Measurements from ENCODE around the gene PP2D1.
"Not testable (repeated sequence)": the region's sequence is repeated elsewhere in the genome, so short reads cannot be mapped to it uniquely, and the experiment has no call there.

Gene PP2D1

DNA sequence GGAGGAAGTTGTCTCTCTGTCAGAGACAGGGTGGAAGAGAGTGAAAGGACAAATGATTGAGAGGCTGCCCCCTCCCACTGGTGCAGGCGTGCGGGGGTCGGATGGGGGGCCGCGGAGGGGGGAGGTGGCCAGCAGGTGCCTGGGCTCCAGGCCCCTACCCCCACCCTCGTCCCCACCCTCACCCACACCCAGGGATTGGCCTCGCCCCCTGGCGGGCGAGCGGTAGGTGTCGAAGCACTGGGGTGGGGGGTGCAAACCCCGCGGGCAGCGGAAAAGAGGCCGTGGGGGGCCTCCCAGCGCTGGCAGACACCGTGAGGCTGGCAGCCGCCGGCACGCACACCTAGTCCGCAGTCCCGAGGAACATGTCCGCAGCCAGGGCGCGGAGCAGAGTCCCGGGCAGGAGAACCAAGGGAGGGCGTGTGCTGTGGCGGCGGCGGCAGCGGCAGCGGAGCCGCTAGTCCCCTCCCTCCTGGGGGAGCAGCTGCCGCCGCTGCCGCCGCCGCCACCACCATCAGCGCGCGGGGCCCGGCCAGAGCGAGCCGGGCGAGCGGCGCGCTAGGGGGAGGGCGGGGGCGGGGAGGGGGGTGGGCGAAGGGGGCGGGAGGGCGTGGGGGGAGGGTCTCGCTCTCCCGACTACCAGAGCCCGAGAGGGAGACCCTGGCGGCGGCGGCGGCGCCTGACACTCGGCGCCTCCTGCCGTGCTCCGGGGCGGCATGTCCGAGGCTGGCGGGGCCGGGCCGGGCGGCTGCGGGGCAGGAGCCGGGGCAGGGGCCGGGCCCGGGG lies 27.9 kb upstream of the PP2D1 start, which contains the start of gene KAT2B:
KAT2B (plus strand) TSS at position 682 of the 783 bp plus-strand sequence; CDS start at position 714, 32 bp downstream.
- DNase-seq, result peak; percentile 84

DNA sequence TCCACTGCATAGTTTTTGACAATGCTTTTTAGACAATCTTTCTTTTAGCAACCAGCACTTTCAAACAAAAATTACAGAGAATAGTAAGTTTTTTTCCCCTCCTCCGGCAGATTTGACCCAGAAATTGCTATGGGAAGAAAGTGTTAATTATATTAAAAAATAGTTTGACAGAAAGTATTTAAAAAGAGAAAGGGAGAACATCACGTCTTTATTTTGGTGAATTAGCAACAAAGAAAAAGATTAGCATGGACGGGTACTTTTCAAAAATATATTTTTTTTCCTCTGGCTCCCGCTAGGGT lies 27.4 kb upstream of the PP2D1 start:
- DNase-seq, result no peak

DNA sequence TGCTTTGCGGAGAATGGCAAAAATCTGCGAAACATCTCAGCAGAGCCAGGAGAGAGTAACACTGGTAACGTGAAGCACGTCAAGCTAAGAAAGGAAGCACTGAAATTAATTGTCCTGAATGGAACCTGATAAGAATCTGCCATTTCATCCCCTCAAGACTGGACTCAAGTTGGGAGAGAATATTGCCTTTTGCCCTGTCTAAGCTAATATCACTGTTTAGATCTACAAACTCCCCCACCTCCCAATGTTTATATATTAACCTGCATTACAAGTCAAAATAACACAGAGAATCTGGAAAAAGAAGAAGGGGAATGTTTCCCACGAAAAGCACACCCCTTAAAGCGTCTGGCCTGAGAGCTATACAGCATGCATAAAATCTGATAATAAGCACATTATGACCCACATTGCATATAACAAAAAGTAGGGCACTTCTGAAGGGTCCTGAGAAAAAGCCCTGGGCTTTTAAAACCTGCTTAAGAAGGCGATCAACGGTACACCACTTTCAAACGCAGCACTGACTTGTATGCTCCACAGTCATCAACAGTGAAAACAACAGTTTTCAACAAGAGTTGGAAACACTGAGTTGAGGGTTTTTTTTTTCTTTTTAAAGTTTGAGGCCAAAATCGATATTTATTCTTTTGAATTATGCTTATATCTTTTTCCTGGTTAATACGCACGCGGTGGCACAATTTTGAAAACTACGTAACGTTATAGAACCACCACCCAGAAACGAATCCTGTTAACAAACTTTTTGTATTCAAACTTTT lies 26.8 kb upstream of the PP2D1 start:
- DNase-seq, result no peak

DNA sequence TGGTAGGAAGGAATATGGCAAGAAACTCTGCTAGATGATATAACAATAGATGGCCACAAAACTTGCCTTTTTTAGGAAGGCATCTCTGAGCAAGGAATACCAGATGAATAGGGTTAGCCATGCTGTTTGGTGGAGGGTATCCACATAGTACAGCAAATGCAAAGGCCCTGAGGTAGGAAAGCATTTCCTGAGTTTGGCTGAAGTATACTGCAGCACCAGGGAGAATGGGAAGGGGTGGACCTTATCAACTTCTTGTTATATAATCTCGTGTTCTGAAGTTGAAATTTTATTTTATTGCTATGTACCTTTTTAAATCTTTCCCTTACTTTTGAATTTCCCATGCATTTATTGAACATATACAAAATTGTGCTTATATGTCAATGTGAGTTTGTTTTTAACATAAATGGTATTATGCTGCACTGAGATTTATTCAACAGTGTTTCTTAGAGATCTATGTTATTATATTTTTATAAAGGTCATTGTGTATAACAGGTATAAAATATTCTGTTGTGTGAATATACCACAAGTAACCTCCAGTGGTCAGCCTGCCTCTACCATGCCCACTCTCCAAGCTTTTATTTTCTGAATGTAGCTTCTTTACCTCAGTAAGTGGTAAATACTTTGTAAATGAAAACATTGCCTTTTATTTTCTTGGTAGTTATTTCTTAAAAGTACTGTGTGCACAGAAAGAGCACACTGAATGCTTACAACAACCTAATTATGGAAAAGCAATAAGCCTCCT lies 25.4 kb upstream of the PP2D1 start:
- no peak for DNase-seq

DNA sequence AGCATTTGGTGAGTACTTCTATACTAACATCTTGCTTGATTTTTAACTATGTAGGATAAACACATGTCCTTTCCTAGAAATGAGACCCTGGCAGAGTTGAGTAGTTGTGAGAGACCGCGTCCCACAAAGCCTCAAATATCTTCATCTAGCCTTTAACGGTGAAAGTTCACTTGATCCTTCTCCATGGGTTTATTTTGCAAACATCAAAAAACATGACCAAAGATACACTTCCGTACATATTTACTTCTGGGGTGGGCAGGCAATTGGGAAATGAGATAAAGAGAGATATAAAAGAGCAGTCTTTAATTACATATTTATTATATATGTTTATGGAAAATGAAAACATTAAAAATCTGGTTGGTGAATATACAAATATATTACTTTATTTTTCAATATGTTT lies 23.0 kb upstream of the PP2D1 start:
- DNase-seq, result no peak

DNA sequence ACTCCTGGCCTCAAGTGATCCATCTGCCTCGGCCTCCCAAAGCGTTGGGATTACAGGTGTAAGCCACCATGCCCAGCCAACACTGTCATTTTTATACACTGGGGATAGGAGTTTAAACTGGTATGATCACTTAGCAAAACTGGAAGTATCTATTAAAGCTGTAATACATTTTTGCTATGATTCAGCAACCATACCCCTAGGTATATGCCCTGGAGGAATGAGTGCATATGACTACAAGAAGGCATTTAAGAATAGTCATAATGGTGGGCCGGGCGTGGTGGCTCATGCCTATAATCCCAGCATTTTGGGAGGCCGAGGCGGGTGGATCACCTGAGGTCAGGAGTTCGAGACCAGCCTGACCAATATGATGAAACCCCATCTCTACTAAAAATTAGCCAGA lies 19.9 kb upstream of the PP2D1 start:
- DNase-seq, result not testable (repeated sequence)

DNA sequence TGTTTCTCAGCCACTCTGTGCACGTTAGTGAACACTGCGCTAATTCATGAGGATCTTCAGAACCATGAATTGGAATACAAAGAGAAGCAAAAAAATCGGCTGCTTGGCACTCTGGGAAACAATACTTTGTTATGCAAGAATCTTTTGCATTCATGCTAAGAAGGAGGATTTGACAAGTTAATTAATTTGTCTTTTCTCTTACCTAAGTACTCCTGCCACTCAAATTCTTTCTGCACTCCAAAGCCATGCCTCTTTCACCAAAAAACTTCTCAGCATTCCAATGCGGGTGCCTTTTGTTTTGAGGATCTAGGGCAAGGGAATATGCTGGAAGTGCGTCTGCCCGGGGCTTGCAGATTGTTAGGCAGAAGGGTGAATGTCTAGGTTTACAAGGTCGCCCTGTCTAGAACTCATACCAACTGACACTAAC lies 16.9 kb upstream of the PP2D1 start:
- DNase-seq, result no peak

DNA sequence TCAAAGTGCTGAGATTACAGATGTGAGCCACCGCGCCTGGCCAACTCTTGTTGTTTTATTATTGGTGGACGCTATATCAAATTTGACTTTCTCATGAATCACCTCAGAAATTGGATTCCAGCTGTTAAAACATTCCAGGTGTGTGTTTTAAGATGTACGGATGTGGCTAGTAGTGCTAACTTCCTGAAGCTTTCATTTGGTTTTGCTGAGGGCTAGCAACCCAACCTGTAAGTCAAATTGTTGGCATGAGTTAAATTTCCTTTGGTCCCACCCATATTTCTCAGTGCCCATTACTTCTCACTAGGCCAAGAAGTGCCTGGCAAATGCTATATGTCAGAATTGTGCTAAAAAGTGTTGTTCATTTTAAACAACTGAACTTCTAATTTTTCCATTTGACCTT lies 15.1 kb upstream of the PP2D1 start:
- no peak for DNase-seq

DNA sequence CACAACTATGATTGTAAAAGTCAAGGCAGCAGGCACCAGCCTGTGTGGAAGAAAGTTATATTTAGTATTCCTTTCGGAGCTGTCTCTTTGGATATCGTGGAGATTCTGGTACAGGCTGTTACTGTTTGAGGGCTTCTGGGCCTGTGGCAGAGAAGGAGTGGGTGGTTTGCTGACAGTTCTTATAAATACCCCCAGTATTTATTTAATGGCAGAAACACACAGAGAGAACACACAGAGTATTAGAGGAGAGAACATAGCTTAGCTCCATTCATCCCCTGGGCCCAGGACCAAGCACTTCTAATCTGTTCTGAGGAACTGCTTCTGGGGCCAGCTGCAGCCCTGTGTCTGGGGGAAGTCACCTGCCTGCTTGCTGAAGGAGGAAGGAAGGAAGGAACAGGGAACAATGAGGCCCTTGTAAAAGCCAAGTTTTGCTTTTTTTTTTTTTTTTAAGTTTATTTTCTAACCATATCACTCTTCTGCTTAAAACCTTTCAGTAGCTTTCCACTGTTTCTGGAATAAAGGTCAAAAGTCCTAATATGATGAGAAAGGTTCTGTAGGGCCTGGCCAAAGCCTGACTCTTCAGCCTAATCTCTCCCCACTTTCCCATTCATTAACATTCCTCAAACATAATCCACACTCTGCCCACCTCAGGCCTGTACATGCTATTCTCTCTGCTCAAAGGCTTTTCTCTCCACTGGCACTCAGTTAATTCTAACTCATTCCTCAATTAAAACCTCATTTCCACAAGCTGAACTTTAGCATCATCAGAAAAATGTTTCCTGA lies 11.8 kb upstream of the PP2D1 start:
- DNase-seq, result no peak

DNA sequence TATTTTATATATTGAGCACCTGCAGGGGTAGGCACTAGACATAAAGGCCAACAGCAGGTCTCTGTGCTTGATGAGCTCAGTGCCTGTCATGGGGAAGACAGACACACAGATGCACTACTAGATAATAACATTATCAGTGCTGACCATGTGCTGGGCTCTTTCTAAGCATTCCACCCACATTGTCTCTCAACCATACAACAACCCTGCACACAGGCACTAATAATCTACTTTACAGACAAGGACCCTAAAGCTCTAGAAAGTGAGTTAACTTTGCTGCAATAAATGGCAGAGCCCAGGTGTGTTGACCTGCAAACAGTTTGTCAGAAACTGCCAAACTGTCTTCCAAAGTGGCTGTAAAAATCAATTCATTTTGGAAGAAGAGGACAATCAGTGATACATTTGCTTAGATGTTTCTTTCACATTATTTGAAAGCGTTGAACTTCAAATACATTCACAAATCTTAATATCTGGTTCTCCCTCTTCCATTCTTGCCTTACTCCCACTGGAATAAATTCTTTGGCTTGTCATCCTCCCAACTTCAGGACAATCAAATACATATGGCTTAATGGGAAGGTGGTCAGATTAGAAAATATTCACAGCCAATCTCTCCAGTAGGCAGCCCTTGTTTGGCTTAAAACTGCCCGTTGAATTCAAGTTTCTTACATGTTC lies 11.0 kb upstream of the PP2D1 start:
- no peak for DNase-seq

DNA sequence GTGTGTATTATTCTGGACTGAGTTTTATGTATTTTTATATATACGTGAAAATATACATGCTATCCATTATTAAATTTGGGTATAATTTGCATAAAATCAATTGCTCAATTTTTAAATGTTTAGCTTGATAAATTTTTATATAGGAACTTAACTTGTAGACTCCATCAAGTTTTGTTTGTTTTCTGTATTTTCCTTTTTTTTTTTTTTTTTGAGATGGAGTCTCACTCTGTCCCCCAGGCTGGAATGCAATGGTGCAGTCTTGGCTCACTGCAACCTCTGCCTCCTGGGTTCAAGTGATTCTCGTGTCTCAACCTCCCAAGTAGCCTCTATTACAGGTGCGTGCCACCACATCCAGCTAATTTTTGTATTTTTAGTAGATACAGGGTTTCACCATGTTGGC lies 4.0 kb upstream of the PP2D1 start:
- DNase-seq, result not testable (repeated sequence)

DNA sequence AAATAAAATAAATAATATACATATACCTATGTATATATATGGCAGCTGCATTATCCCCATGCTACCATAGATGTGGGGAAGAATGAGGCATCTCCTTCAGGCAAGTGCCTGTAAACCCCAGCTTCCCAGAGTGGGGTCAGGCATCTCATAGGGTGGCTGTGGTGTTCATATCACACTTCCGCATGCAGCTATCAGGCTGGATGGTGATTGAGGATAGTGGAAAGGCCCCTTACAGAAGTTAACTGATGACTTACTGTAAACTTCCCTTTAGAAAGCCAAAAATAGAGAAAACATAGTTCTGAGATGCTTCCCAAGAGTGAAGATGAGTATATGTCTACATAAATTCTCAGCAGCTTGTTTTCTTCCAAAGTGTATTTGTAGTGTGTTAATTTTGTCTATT lies 3.5 kb upstream of the PP2D1 start:
- no peak for DNase-seq

DNA sequence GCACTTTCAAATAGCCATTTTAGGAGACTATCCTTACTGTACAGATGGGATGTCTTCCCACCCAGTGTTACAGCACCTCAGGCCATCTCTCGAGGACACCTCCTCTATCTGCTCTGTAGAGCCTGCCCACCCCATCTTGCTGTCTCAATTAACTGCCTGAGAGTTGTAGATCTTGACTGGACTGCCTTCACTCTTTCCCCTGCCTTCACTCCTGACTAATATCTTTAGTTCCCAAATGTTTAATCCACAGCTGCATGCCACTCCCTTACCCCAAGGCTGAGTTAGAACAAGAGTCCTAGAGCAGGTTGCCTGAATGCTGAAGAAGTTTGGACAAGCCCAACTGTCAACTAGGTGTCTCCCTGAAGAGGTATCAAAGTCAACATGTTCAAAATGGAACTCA lies 1.3 kb upstream of the PP2D1 start:
- no peak for DNase-seq

DNA sequence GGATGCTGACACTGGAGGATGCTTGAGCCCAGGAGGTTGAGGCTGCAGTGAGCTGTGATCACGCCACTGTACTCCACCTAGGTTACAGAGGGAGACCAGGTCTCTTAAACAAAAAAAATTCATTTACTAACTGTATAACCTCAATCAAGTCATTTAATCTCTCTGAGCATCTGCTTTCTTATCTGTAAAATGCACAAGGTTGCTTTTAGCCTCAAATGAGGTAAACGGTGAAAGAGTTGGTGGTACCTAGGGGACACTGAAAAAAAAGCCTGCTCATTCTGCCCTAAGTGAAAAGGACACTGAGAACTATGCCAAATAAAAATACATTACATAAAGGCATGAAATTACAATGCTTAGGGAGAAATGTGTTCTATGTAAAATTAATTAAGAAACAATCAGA lies 3.4 kb downstream of the PP2D1 start:
- DNase-seq, result no peak

DNA sequence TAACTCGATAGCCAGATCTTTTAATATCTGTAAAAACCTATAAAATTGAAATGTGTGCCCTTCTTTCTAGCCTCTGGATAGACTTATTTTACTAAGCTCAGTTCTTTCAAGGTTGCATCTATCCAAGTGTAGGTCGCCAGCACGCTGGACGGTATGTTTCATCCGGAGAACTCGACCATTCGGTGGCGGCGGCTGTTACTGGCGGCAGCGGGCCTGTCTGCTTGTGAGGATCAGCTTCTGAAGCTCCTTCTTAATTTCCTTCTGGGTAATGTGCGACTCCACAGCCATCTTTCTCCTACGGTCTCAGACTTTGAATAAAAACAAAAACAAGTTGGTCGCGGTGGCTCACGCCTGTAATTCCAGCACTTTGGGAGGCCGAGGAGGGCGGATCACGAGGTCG lies 4.1 kb downstream of the PP2D1 start:
- no peak for DNase-seq

DNA sequence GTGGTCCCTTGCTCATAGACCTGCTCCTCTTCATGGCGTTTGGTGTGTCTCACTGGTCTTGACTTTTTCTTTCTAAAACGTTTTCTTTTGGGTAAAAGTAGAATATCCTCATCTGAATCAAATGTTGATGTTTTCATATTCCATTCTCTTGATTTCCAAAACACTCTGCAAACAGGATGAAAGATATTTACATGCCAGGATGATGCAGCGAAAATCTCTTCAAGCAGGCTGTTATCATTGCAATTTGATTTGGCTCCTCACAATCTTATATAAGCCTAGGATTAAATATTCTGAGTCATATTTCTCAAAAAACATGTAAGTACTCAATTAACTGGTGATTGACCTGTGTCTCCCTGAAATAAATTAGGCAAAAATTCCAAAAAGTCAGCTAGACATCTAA lies 10.1 kb downstream of the PP2D1 start:
- no peak for DNase-seq

DNA sequence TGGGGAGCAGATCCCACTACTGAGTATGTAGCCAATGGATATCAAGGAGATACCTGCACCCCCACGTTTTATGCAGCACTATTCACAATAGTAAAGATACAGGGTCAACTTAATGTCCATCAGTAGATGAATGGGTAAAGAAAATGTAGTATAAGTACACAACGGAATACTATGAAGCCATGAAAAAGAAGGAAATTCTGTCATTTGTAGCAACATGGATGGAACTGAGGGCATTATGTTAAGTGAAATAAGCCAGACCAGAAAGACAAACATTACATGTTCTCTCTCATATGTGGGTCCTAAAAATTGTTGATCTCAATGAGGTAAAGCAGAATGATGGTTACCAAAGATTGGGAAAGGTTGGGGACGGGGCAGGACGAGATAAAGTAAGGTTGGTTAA lies 14.6 kb downstream of the PP2D1 start:
- DNase-seq, result no peak

DNA sequence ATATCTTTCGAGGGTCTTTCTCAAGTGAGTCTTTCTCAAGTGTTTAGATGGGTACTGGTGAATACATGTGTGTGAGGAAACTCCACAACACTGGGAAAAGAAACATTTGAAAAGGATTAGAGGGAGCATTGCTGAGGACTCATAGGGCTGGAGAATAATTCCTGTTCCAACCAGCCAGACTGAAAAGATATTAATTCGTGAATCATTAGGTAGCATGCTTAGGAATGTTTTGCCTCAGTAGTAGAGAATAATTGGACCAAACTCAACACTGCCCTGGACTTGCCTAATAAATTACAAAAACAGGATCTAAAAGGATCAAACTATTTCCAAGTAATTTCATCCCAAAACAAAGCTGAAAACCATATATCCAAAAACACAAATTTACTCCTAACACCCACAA lies 17.3 kb downstream of the PP2D1 start:
- DNase-seq, result no peak

DNA sequence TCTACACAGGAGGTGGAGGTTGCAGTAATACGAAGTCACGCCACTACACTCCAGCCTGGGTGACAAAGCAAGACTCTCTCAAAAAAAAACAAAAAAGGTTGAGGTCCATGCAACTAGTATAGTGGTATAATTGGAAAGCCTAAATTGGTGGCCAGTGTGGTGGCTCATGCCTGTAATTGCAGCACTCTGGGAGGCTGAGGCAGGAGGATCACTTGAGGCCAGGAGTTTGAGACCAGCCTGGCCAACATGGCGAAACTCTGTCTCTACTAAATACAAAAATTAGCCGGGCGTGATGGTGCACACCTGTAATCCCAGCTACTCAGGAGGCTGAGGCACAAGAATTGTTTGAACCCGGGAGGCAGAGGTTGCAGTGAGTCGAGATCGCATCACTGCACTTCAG lies 23.2 kb downstream of the PP2D1 start:
- not testable (repeated sequence) for DNase-seq

DNA sequence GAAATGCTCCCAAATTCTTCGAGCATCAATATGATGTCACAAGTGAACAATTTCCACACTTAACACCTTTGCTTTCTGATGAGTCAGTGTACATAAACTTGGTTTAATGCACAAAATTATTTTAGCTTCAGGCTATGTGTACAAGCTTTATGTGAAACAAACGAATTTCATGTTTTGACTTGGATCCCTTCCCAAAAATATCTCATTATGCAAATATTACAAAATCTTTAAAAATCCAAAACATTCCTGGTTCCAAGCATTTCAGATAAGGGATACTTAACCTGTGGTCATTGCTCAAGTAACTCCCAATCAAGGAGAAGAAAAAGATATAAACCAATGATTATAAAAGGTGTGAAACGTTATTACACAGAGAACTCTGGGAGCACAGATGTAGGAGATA lies 40.0 kb downstream of the PP2D1 start:
- no peak for DNase-seq

DNA sequence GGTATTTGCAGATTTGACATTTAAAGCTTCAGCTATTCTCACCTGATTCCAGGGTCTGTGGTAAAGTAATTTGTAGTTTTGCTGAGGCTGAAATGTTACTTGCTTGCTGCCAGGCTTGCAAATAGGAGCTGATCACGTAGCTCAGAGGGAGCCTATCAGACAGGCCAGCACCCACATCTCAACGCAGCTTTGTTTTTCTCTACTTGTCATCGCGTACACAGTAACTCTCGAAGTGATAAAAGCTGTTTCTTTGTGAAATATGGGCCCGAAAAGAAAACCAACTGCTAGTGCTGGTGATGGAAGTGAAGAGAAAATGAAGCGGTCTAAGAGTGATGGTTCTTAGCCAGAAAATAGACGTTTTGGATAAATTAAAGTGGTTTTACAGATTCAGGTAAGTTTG lies 41.7 kb downstream of the PP2D1 start:
- DNase-seq, result no peak

DNA sequence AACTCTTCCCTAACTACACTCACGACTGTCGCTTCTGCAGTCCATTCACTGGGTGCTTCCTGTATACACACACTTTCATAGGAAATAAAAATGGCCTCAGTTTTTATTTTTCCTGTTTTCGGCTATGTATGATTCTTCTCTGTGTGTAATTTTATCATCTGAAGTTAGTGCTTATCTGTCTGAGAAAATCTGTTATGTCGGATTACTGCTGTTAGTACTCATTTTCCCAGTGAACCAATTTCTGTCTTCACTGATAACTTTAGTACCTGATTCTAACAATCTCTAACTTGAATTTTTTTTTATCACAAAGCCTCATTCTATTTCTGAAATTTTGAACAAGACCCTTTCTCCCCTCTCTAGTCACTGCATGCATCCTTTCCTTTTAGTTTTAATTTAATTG lies 44.3 kb downstream of the PP2D1 start:
- DNase-seq, result no peak

DNA sequence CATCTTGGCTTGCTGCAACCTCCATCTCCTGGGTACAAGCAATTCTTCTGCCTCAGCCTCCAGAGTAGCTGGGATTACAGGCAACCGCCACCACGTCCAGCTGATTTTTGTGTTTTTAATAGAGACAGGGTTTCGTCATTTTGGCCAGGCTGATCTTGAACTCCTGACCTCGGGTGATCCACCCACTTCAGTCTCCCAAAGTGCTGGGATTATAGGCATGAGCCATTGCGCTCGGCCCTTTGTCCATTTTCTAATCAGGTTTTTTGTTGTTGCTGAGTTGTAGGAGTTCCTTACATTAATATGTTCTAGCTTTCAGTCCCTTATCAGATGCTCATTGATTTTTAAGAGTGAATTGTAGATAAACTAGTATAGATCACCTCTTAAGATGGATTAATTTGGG lies 44.9 kb downstream of the PP2D1 start:
- DNase-seq, result no peak

Measured in stimulated activated CD4-positive, alpha-beta T cell treated with anti-CD3 and anti-CD28 coated beads, Interleukin-4, amount 100 ng/mL, for 1 hour (primary cell).